ENCODE measurements around the gene AUTS2.

DNA sequence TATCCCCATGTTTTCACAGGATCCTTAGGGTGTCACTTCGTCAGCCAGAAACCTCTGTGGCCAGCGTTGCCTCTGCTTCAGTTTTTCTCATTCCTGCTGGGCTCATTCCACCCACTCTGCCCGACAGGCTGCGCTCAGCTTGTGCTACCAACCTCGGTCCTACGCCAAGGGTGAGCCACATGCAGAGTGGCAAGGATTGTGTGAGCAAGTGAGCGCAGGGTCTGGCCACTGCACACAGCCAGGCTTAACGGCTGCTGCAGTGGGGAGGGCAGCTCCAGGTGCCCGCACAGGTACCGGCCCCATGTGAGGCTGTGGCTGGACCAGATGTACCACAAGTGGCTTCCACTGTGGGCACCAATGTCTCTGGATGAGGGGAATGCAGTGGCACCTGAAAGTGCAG is 329.2 kb downstream of the AUTS2 start:
- TF ChIP-seq, protein P1, sequence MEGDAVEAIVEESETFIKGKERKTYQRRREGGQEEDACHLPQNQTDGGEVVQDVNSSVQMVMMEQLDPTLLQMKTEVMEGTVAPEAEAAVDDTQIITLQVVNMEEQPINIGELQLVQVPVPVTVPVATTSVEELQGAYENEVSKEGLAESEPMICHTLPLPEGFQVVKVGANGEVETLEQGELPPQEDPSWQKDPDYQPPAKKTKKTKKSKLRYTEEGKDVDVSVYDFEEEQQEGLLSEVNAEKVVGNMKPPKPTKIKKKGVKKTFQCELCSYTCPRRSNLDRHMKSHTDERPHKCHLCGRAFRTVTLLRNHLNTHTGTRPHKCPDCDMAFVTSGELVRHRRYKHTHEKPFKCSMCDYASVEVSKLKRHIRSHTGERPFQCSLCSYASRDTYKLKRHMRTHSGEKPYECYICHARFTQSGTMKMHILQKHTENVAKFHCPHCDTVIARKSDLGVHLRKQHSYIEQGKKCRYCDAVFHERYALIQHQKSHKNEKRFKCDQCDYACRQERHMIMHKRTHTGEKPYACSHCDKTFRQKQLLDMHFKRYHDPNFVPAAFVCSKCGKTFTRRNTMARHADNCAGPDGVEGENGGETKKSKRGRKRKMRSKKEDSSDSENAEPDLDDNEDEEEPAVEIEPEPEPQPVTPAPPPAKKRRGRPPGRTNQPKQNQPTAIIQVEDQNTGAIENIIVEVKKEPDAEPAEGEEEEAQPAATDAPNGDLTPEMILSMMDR (IDR thresholded peaks at IDR 0.05; ENCODE audit: low read length) = no peak
- no peak for TF ChIP-seq EZH2 (IDR thresholded peaks at IDR 0.05; ENCODE audit: borderline replicate concordance, low read length)

Data from OCI-LY1 (cell line).